Stimulated activated CD8-positive, alpha-beta memory T cell treated with anti-CD3 and anti-CD28 coated beads, Interleukin-4, amount 100 ng/mL, for 24 hours (primary cell): ENCODE measurements around the gene ABLIM2.
"Not testable (repeated sequence)": the region's sequence is repeated elsewhere in the genome, so short reads cannot be mapped to it uniquely, and the experiment has no call there.

Experiments used
- DNase-seq: peaks from one replicate; pipeline ENCODE4 v3.0.0-alpha.2; 2020; ENCODE audit warnings: low read depth

Gene ABLIM2

GRCh38 chr4:7939377-7940108 is 219.1 kb downstream of the ABLIM2 start, which contains the start of gene AFAP1:
TSS of gene AFAP1 (minus strand) at chr4:7939861. CDS start at chr4:7872078, 67,783 bp downstream.
- peak; percentile 75 for DNase-seq

- no peak for DNase-seq
Observed at GRCh38 chr4:7938609-7939376, 219.8 kb downstream of the ABLIM2 start.

DNA sequence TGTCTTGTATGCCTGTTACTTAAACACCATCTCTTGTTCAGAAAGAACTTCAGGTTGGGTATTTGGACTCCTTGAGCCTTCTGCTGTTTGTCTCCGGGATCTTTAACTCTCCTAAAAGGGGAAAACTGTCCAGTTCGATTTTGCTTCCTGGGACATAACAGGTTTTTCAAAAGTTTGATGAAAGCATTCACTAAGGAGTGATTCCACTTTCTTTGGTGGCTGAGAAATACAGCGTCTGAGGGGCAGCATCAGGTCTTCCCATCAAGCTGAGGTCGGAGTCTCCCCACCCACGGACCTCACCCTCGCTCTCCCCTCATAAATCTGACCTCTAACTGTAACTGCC is 220.4 kb downstream of the ABLIM2 start:
- DNase-seq: no peak

DNA sequence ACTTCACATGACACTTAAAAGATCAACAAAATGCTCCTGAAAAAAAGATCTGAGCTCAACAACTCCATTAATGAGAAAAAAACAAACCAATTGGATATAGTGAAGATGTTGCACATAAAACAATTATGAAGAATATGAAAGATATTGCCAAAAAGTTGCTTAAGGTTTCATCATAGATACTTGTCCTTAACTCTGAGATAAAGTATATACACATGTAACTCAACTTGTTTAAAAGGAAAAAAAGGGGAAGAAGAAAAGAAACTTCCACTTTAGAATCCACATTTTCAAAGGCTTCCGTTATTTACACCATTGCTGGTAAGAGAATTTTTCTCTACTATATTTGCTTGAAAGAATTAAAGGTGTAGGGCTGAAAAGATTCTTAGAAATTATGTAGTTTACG is 221.6 kb downstream of the ABLIM2 start:
- no peak for DNase-seq

DNA sequence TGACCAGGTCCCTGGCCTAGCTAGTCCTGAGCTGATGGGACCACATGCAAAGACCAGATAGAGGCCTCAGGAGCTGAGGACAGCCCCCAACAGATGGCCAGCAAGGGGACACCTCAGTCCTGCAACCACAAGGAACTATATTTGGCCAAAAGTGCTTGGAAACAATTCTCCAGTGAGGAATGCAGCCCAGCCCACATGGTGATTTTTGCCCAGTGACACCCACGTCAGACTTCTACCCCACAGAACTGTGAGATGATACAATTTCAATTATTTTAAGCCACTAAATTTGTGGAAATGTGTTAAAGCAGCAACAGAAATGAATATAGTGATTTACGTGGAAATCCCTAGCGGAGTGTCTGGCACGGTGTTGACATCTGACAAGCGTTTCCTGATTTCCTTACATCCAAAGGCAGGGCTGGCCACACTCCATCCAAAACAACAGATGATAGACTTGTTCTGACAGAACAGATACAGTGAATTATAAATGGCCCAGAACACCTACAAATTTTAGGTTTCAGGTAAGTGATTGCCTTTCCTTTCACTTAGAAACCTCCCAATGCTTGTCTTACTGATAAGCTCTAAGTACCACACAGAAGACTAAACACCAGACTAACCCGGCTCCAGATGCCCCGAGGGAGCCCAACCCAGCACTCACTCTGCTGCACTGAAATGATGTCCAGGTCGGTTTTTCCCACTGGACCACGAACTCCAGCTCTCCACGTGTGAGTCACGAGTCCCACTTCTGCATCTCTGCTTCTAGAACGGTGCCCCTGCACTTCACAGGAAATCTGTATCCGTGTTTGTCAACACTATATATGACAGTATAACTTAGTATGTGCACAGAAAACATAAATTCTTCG is 224.7 kb downstream of the ABLIM2 start:
- DNase-seq: no peak

- no peak for DNase-seq
Observed at GRCh38 chr4:7932287-7932686, 226.3 kb downstream of the ABLIM2 start.

GRCh38 chr4:7929118-7929951 is 229.3 kb downstream of the ABLIM2 start:
- DNase-seq: no peak

GRCh38 chr4:7928711-7929110 is 229.9 kb downstream of the ABLIM2 start:
- DNase-seq: no peak

DNA sequence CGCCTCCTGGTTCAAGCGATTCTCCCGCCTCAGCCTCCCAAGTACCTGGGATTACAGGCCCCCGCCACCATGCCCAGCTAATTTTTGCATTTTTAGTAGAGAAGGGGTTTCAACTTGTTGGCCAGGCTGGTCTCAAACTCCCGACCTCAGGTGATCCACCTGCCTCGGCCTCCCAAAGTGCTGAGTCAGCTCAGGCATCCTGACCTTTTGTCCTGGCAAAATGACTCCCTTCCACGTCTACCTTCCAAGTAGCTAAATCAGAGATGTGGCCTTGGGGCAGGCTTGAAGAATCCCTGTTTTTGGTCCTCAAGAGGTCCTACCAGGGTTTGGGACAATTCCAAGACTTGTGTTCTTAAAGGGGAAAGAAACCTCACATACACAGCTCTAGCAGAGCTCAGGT is 231.8 kb downstream of the ABLIM2 start:
- no peak for DNase-seq

DNA sequence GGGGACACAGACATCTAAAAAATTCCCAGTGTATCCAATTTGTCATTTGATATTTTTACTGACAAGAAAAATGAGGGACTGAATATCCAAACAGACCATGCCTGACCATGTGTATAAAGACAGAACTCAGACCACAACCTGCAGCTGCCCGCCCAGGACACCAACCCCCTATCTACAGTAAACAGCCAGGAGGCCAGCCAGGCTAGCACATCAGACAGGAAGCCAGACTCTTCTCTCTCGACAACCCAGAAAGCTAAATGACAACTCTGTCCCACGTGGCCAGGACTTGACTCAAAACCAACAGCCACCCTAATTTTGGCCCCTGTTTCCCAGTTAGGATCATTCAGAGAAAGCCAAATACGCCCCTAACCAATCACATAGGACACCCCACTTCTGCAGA is 234.0 kb downstream of the ABLIM2 start:
- DNase-seq: no peak

GRCh38 chr4:7924163-7924562 is 234.4 kb downstream of the ABLIM2 start:
- no peak for DNase-seq

DNA sequence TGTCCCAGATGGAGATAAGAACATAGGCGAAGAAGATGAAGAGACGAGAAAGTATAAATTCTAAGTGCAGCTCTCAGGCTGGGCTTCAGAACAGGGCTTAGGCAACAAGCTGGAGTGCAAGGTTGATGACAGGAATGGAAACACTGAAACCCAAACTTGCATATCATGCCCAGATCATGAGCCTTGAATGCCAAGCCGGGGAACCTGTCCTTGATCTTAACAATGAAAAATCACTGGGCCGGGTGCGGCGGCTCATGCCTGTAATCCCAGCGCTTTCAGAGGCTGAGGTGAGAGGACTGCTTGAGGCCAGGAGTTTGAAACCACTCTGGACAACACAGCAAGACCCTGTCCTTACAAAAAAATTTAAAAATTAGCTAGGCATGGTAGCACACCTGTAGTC is 236.1 kb downstream of the ABLIM2 start:
- DNase-seq: no peak

- no peak for DNase-seq
Observed at GRCh38 chr4:7918981-7919380, 239.6 kb downstream of the ABLIM2 start.

GRCh38 chr4:7918187-7918586 is 240.4 kb downstream of the ABLIM2 start:
- not testable (repeated sequence) for DNase-seq

- no peak for DNase-seq
Observed at GRCh38 chr4:7917669-7918068, 240.9 kb downstream of the ABLIM2 start.

DNA sequence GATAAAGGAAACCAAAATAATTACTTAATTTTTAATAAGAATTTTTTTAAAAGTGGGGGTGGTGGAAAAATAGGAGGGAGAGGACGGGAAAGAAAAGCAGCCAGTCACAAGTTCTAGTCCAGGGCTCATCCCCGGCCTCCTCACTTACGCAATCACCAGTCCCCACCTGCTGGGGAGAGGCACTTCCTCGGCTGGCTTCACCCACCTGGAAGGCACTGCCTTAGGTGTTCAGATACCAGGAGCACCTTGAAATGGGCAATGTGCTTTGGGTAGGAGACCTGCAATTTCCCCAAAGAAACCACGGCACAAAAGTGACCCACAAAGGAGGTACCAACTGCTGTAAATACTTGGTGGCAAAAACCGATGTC is 242.8 kb downstream of the ABLIM2 start:
- no peak for DNase-seq
